B cell (primary cell): Measurements from ENCODE around the gene CASTOR2.

Experiments
- CTCF ChIP-seq: fragments of 200-600 bp; IDR thresholded peaks from one replicate; pipeline ENCODE4 v1.8.0; 2022; ENCODE audit warnings: antibody characterized with exemption, mild to moderate bottlenecking
- EZH2 ChIP-seq: IDR thresholded peaks from 2 replicates; pipeline ENCODE4 v1.6.1; 2012; ENCODE audit warnings: borderline replicate concordance, low read depth, mild to moderate bottlenecking, moderate library complexity, low read length; ENCODE audit not compliant: insufficient read depth, poor library complexity, severe bottlenecking

- no peak for TF ChIP-seq CTCF
- no peak for TF ChIP-seq EZH2
Observed at GRCh38 chr7:75055830-75056772, 91.6 kb downstream of the CASTOR2 start.
